Dermis blood vessel endothelial cell (primary cell): Measurements from ENCODE around the gene OVAAL. TPM values are rescaled to one million over a fixed set of nuclear protein-coding genes. Genes with fewer than 3 reads are reported as not detected.

Experiments
- DNase-seq: peaks from one replicate; pipeline ENCODE4 v3.0.0; 2010
- total RNA-seq: library from RNA; depleted of rRNA; stranded (reverse); fragments of >200 nt; gene quantifications from 2 replicates; pipeline ENCODE4 v1.2.3, GENCODE V29; 2014

OVAAL gene
- total RNA-seq, 1 donor from 2014 or later, result not detected

GRCh38 chr1:180609643-180610555, 51.1 kb downstream of the OVAAL start:
- DNase-seq, result no peak

- no peak for DNase-seq
Measured at GRCh38 chr1:180610556-180611015, 51.8 kb downstream of the OVAAL start.

GRCh38 chr1:180611016-180611930, 52.5 kb downstream of the OVAAL start:
- DNase-seq, result peak; percentile 58

- no peak for DNase-seq
Measured at GRCh38 chr1:180612632-180613031, 53.9 kb downstream of the OVAAL start.

GRCh38 chr1:180614730-180615129, 56.0 kb downstream of the OVAAL start:
- no peak for DNase-seq

GRCh38 chr1:180615493-180616290, 56.9 kb downstream of the OVAAL start:
- no peak for DNase-seq

Other genes starting within 250 kb of the OVAAL start
- gene ACBD6, start 56.4 kb upstream of the OVAAL start, total RNA-seq, result 48.8 and 52.6 TPM in 2 replicates
- gene XPR1, start 73.1 kb downstream of the OVAAL start, total RNA-seq, result 26.0 and 34.9 TPM in 2 replicates